Measurements from ENCODE around the gene ZRANB1. TPM values are rescaled to one million over a fixed set of nuclear protein-coding genes. Genes with fewer than 3 reads are reported as not detected.

The ZRANB1 gene
- total RNA-seq, 2 experiments from 2014 or later, result 14.5 to 17.0 TPM

DNA sequence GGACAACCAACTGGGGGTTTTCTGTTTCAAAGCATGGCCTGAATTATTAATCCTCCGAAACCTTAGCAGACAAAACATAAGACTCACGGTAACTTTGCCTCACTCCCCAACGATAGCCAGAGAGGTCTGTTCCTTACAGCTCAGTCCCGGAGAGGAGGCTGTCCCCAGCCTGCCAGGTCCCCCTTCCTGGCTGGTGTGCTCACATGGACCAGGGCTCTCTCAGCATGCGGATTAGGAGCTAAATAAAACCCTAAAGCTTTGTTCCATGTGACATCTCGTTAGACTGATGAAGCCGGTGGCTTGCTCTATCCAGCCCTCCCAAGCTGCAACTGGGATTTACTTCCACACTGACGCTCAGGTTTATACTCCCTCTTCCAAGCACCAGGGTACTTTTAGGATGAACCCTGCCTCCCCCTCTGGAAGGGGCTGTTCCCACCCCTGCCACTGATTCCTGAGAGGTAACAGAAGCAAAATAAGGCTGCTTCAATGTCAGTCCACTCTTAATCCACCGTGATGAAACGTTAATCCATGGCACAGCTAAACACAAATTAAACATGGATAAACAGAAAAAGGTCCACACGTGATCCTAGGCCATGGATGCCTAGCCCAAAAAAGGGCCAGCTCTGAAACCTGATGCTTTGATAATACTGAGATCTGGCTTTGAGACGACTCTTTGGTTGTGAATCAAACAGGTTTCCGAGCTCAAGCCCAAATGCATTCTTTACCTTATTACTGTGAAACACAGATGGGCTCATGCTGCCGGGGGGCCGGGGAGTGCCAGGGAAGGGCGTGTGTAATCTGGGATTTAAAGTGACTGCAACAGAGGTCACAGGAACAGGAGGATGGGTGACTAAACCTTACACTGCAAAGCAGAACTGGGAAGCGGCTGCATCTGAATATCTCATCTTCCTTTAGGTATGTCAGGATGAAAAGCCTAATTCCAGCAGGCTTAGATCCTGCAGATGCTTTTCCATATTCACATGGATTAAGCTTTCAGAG is 86.2 kb downstream of the ZRANB1 start:
- intact Hi-C loops (cut with micrococcal nuclease; ENCODE audit: unreplicated experiment), result no loop called here
- H3K36me3 ChIP-seq (ENCODE audit: insufficient read depth, low read length), result no peaks in the 10 kb centered on the region
- ChIA-PET POLR2A (no interaction called here), CTCF (ENCODE audit: unreplicated experiment) (no interaction called here)
- BruUV-seq (replicated peaks), result no TSS peak
- H4K20me1 ChIP-seq (ENCODE audit: insufficient read depth, low read length), result no peaks in the 10 kb centered on the region
- no peak overlapping the region for H2AFZ ChIP-seq (ENCODE audit: low read length)
- no peak for DNase-seq (ENCODE audit: low spot score)
- TF ChIP-seq EZH2phosphoT487 (IDR thresholded peaks at IDR 0.05; ENCODE audit: borderline replicate concordance, low read depth, low read length), result no peak
- TF ChIP-seq, protein P1, sequence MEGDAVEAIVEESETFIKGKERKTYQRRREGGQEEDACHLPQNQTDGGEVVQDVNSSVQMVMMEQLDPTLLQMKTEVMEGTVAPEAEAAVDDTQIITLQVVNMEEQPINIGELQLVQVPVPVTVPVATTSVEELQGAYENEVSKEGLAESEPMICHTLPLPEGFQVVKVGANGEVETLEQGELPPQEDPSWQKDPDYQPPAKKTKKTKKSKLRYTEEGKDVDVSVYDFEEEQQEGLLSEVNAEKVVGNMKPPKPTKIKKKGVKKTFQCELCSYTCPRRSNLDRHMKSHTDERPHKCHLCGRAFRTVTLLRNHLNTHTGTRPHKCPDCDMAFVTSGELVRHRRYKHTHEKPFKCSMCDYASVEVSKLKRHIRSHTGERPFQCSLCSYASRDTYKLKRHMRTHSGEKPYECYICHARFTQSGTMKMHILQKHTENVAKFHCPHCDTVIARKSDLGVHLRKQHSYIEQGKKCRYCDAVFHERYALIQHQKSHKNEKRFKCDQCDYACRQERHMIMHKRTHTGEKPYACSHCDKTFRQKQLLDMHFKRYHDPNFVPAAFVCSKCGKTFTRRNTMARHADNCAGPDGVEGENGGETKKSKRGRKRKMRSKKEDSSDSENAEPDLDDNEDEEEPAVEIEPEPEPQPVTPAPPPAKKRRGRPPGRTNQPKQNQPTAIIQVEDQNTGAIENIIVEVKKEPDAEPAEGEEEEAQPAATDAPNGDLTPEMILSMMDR (conservative IDR thresholded peaks at IDR 0.05; ENCODE audit: low read length), result no peak
- H3K4me1 ChIP-seq (ENCODE audit: insufficient read depth, low read length, poor library complexity, severe bottlenecking), result peaks cover 18% of the 10 kb centered on the region
- no peak overlapping the region for H3K4me2 ChIP-seq (ENCODE audit: low read length)
- no peak overlapping the region for H3K4me3 ChIP-seq (ENCODE audit: low read depth, low read length, poor library complexity, severe bottlenecking)
- H3K9me3 ChIP-seq (ENCODE audit: low read length), result no peaks in the 10 kb centered on the region
- no peaks in the 10 kb centered on the region for H3K79me2 ChIP-seq (ENCODE audit: insufficient read depth, low read depth, low read length)
- H3K27ac ChIP-seq (ENCODE audit: low read depth, low read length, poor library complexity, severe bottlenecking), result no peak overlapping the region
- no peaks in the 10 kb centered on the region for H3K9me2 ChIP-seq (ENCODE audit: insufficient read depth, low read length)

- no peak for TF ChIP-seq EZH2phosphoT487 (IDR thresholded peaks at IDR 0.05; ENCODE audit: borderline replicate concordance, low read depth, low read length)
- TF ChIP-seq, protein P1 (conservative IDR thresholded peaks at IDR 0.05; ENCODE audit: low read length), result no peak
- no peaks in the 10 kb centered on the region for H3K79me2 ChIP-seq (ENCODE audit: insufficient read depth, low read depth, low read length)
- no peaks in the 10 kb centered on the region for H3K9me3 ChIP-seq (ENCODE audit: low read length)
- peaks cover 10% of the 10 kb centered on the region for H3K4me1 ChIP-seq (ENCODE audit: insufficient read depth, low read length, poor library complexity, severe bottlenecking)
- no peak overlapping the region for H2AFZ ChIP-seq (ENCODE audit: low read length)
- no peak overlapping the region for H3K4me2 ChIP-seq (ENCODE audit: low read length)
- no peaks in the 10 kb centered on the region for H3K36me3 ChIP-seq (ENCODE audit: insufficient read depth, low read length)
- H3K27ac ChIP-seq (ENCODE audit: low read depth, low read length, poor library complexity, severe bottlenecking), result no peak overlapping the region
- H3K9me2 ChIP-seq (ENCODE audit: insufficient read depth, low read length), result no peaks in the 10 kb centered on the region
- ChIA-PET POLR2A (interaction anchor here (0.7 kb wide), 1 partner anchor 423 kb away, joined by 5 read pairs; no protein-coding TSS in a partner anchor), CTCF (ENCODE audit: unreplicated experiment) (no interaction called here)
- no peak for DNase-seq (ENCODE audit: low spot score)
- H4K20me1 ChIP-seq (ENCODE audit: insufficient read depth, low read length), result no peaks in the 10 kb centered on the region
- BruUV-seq (replicated peaks), result no TSS peak
- intact Hi-C loops (cut with micrococcal nuclease; ENCODE audit: unreplicated experiment), result no loop called here
- H3K4me3 ChIP-seq (ENCODE audit: low read depth, low read length, poor library complexity, severe bottlenecking), result no peak overlapping the region
Observed at GRCh38 chr10:125029584-125030242, 87.8 kb downstream of the ZRANB1 start.

All from OCI-LY7 (cell line).